Stimulated activated CD8-positive, alpha-beta memory T cell treated with anti-CD3 and anti-CD28 coated beads, Interleukin-4, amount 100 ng/mL, for 1 hour (primary cell): ENCODE data around the gene SAMD5.

Experiments
- DNase-seq, 2 donors: peaks; one replicate each; pipeline ENCODE4 v3.0.0-alpha.2; 2020; ENCODE audit warnings: low read depth in 2 of 2, low spot score in 1 of 2

Gene SAMD5

DNA sequence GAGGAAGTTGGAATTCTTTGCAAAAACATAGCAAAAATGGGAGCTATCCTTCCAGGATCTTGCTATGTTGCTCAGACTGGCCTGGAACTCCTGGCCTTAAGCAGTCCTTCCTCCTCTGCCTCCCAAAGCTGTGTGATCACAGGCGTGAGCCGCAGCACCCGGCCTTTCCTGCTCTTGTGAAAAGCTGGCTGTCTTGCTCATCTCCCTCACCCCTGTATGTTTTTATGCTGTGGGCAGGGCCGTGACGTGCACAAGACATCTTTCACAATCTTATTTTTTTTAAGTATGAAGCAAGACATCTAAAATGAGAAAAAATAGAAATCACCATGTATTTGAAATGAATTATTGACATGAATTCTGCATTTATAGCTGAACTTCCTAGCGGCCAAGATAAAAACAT is 110.4 kb downstream of the SAMD5 start:
- no peak for DNase-seq
